ENCODE data around the gene FRAS1.
A peak's percentile ranks its signal among the peaks of the same experiment; 100 is the strongest.
"Not testable (repeated sequence)": the region's sequence is repeated elsewhere in the genome, so short reads cannot be mapped to it uniquely, and the experiment has no call there.

The FRAS1 gene

GRCh38 chr4:78292341-78292740, 235.2 kb downstream of the FRAS1 start:
- DNase-seq = no peak

- DNase-seq = no peak
Measured at GRCh38 chr4:78292856-78293255, 235.7 kb downstream of the FRAS1 start.

DNA sequence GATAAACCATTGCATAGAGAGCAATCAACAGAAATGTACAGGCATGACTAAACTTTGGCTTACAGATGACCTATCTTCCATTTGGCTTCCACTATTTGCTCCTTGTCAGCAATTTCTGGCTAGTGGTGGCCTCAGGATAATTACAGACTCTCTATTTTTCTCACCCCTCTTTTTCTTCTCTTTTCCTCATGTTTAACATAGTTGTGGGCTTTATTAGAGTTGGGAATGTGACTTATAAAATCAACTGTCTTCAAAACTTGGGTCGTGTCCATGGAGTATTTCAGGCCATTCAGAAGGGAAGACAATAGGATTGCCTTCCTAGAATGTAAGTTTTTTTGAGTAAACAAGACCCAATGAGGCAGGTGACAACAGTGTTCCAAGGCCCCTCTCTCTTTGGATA, 236.2 kb downstream of the FRAS1 start:
- peak; percentile 88 for DNase-seq

GRCh38 chr4:78293821-78294301, 236.7 kb downstream of the FRAS1 start:
- DNase-seq = peak; percentile 99

- no peak for DNase-seq
Measured at GRCh38 chr4:78296261-78296660, 239.1 kb downstream of the FRAS1 start.

GRCh38 chr4:78297116-78297800, 240.1 kb downstream of the FRAS1 start:
- DNase-seq = no peak

- DNase-seq = peak; percentile 72
Measured at GRCh38 chr4:78298618-78299017, 241.5 kb downstream of the FRAS1 start.

GRCh38 chr4:78299565-78299972, 242.4 kb downstream of the FRAS1 start:
- no peak for DNase-seq

DNA sequence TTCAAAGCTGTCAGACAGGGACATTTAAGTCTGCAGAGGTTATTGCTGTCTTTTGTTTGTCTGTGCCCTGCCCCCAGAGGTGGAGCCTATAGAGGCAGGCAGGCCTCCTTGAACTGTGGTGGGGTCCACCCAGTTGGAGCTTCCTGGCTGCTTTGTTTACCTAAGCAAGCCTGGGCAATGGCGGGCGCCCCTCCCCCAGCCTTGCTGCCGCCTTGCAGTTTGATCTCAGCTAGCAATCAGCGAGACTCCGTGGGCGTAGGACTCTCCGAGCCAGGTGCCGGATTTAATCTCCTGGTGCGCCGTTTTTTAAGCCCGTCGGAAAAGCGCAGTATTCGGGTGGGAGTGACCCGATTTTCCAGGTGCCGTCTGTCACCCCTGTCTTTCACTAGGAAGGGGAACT, 250.1 kb downstream of the FRAS1 start:
- DNase-seq = not testable (repeated sequence)

- DNase-seq = no peak
Measured at GRCh38 chr4:78308517-78308916, 251.4 kb downstream of the FRAS1 start.

- no peak for DNase-seq
Measured at GRCh38 chr4:78309352-78309751, 252.2 kb downstream of the FRAS1 start.

DNA sequence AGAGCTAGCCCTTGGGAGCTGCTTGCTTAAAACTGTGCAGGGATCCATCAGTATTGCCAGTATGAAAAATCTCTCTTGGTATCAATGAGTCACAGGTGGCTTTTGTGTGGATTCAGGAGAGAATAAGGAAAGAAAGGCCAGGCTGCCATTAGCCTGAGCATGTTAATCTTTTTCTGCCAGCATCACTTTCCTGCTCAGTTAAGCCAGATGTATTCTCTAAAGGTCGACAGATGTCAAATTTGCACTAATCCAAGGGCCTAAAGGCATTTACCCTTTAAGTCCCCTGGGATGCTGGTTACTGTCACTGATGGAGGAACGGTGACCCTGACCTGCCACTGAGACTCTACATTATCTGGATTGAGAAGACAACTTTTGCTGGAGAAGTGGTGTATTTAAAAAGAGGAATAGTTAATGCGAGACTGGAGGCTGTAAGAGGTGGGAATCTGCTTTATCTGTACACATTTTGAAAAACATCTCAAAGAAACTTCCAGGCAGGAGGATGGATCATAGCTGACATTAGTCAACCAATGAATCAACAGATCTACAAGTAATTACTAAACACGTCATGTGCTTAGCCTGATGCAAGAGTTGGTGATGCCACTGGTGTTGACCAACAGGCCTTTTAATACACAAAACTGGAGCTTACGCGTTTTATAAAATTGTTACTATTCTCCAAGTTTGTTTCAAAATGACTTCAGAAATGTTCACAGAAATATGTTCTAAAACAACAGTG, 253.1 kb downstream of the FRAS1 start:
- DNase-seq = no peak

- no peak for DNase-seq
Measured at GRCh38 chr4:78310740-78311115, 253.6 kb downstream of the FRAS1 start.

DNA sequence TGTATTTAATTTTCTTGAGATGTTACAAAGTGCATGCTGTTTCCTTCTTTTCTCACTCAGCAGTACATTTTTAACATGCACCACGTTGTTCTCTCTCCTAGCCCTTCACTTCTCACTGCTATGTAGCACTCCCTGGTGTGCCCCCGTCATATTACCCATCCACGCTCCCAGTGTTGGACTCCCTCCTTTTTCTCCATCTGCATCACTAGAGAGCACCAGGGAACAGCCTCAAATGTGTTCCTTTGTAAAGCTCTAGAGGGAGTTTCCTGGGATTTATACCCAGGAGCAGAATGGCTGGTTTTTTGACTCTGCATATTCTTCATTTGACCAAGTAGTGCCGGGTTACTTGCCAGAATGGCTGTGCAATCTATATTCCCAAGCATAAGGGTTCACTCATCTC, 254.2 kb downstream of the FRAS1 start:
- no peak for DNase-seq

- DNase-seq = no peak
Measured at GRCh38 chr4:78312989-78313753, 256.0 kb downstream of the FRAS1 start.

DNA sequence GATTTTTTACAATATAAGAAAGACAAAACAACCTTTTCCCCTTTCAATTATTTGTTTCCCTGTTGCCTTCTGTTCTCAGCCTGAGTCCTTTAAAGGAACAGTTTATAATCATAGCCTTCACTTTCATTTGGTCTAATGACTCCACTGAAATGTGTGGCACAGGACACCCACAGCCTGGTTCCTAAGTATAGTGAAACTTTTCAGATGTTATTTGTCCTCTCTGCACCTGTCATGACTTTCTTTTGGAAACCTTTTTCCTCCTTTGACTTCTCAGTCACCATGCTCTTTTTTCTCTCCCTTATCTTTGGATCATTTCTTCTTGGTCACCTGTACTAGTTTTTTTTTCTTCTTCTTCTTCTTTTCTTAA, 256.6 kb downstream of the FRAS1 start:
- no peak for DNase-seq

DNA sequence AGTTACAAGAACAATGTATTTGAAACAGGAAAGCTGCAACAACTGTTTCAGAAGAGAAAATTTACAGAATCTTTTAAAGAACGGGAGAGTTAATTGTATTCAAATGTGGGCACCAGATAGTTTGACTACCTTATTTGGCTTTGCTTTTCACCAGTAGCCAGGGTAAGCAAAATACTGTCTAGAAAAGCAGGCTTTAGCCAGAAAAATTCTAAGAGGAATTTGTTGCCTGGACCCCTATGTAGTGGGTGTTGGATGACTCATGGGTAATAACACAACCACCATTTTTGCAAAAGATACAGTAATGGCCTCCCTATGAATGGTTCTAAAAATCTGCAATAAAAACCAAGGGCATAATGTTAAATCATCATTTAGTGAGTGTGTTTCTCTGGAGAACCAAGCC, 261.0 kb downstream of the FRAS1 start:
- no peak for DNase-seq

DNA sequence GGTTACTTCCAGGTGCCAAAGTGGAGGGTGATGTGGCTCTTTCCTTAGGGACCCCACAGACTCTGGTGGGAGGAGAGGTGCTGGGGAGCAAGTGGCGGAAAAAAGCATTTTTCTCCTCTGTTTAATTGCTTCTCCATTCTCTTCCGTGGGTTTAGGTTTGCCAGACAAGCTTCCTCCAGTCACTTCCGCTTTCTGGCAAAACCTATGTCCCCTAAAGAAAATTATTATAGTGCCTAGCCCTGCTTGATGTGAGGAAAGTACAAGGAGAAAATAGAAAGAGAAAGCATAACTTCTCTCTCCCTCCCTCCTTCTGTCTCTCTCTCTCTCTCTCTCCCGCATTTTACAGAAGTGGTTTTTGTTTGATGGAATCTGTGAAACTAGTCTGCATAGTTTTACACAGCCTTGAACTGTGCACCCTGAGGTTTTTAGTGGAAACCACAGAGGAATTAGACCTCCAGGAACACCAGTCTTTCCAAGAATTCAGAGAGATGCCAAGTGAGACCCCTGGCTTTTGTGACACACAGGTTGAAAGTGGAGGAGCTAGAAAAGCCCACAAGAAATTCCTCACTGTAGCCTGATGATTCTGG, 263.3 kb downstream of the FRAS1 start:
- DNase-seq = peak; percentile 29

DNA sequence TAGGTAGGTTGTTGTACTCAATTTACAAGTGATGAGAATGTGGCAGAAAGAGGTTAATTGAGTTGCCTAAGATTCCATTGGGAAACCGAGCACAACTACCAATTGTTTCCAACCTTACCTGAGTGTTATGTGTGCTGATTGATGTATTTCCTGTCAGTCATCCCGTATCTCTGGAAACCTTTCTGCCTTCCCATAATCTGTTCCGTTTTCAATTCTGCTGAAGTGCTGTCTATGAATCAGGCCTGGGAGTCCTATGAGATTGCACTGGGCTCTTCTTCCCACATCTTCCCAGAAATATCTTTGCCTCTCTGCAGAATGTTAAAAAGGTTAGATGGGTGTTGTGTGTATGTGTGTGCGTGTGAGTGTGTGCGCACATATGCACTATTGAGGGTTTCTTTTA, 264.9 kb downstream of the FRAS1 start:
- no peak for DNase-seq

- no peak for DNase-seq
Measured at GRCh38 chr4:78323439-78323838, 266.3 kb downstream of the FRAS1 start.

GRCh38 chr4:78324625-78325024, 267.5 kb downstream of the FRAS1 start:
- DNase-seq = no peak

- DNase-seq = peak; percentile 63
Measured at GRCh38 chr4:78325271-78326157, 268.4 kb downstream of the FRAS1 start.

Data from fibroblast of skin of back (primary cell).